ENCODE data around the gene EXOC6. TPM values are rescaled to one million over a fixed set of nuclear protein-coding genes. Genes with fewer than 3 reads are reported as not detected.

EXOC6 gene
- total and polyA plus RNA-seq, 2 of the 13 experiments (the other 11 are each of a cell fraction or from before 2014, with no cell fraction given), result 22.2 to 29.2 TPM

- no peak overlapping the region for H3K9ac ChIP-seq (ENCODE audit: insufficient read depth, low read depth, low read length)
- intact Hi-C loops (cut with micrococcal nuclease; ENCODE audit: unreplicated experiment), result no loop called here
- no peak overlapping the region for H3K4me2 ChIP-seq (ENCODE audit: low read depth, low read length)
- H2AFZ ChIP-seq (ENCODE audit: low read length), result no peak overlapping the region
- H3K4me3 ChIP-seq (replicated peaks in 1 of 3; ENCODE audit: insufficient read depth in 1 of 3, low read depth in 2 of 3, low read length in 3 of 3), result no peak overlapping the region
- BruUV-seq (replicated peaks), result no TSS peak
- 58% methylated on average over 3 of the region's 3 CpGs for WGBS (ENCODE audit: low lambda C conversion rate)
- in situ Hi-C loops (cut with HindIII; ENCODE audit: extremely low pct_ligation_motif_present, low pct_unique_long_range_greater_than_20kb), result no loop called here
- no peaks in the 10 kb centered on the region for H3K79me2 ChIP-seq (ENCODE audit: insufficient read depth, low read length)
- no peaks in the 10 kb centered on the region for H4K20me1 ChIP-seq (ENCODE audit: insufficient read depth, low read length)
- H3K36me3 ChIP-seq (replicated peaks in 1 of 2; ENCODE audit: control insufficient read depth in 1 of 2, insufficient read depth in 2 of 2, low read length in 2 of 2), result no peaks in the 10 kb centered on the region
- no peaks in the 10 kb centered on the region for H3K27me3 ChIP-seq (ENCODE audit: control insufficient read depth in 1 of 2, insufficient read depth in 2 of 2, low read length in 2 of 2)
- no peak overlapping the region for H3K27ac ChIP-seq (ENCODE audit: extremely low read length, insufficient read depth, low read length)
- ATAC-seq (no peak), FAIRE-seq (no peak), DNase-seq (ENCODE audit: low spot score) (no peak)
- TF ChIP-seq CEBPB (IDR thresholded peaks at IDR 0.05; ENCODE audit: borderline replicate concordance, low read depth, low read length) (peak; percentile 86), REXO4 (CRISPR knock-in tag; IDR thresholded peaks at IDR 0.05; ENCODE audit: borderline replicate concordance) (no peak), CHCHD3 (CRISPR knock-in tag; IDR thresholded peaks at IDR 0.05) (no peak), CEBPG (CRISPR knock-in tag; IDR thresholded peaks at IDR 0.05) (peak; percentile 52; the same call in 1 of the 2 replicates)
- H3K4me1 ChIP-seq (ENCODE audit: insufficient read depth, low read length), result no peaks in the 10 kb centered on the region
- H3K9me3 ChIP-seq (ENCODE audit: low read length), result no peaks in the 10 kb centered on the region
- ChIA-PET CTCF (ENCODE audit: low intra/inter-chr PET ratio, low total read pairs) (no interaction called here), POLR2A (no interaction called here)
Observed at GRCh38 chr10:93091960-93092359, 243.6 kb downstream of the EXOC6 start.

- TF ChIP-seq, protein P1, sequence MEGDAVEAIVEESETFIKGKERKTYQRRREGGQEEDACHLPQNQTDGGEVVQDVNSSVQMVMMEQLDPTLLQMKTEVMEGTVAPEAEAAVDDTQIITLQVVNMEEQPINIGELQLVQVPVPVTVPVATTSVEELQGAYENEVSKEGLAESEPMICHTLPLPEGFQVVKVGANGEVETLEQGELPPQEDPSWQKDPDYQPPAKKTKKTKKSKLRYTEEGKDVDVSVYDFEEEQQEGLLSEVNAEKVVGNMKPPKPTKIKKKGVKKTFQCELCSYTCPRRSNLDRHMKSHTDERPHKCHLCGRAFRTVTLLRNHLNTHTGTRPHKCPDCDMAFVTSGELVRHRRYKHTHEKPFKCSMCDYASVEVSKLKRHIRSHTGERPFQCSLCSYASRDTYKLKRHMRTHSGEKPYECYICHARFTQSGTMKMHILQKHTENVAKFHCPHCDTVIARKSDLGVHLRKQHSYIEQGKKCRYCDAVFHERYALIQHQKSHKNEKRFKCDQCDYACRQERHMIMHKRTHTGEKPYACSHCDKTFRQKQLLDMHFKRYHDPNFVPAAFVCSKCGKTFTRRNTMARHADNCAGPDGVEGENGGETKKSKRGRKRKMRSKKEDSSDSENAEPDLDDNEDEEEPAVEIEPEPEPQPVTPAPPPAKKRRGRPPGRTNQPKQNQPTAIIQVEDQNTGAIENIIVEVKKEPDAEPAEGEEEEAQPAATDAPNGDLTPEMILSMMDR (CRISPR knock-in tag; IDR thresholded peaks at IDR 0.05), result peak; percentile 30; the same call in 1 of the 2 replicates
- TF ChIP-seq ZFP90 (CRISPR knock-in tag; IDR thresholded peaks at IDR 0.05; ENCODE audit: borderline replicate concordance) (no peak), ZNF263 (CRISPR knock-in tag; IDR thresholded peaks at IDR 0.05) (0 out of 2 replicates have a peak, but pooled peaks have one; percentile 18)
- FAIRE-seq (no peak), DNase-seq (ENCODE audit: low spot score) (no peak), ATAC-seq (peak; percentile 52; the same call in 1 of the 3 replicates)
- CTCF ChIA-PET (ENCODE audit: low intra/inter-chr PET ratio, low total read pairs), result no interaction called here
- no peak overlapping the region for H3K4me2 ChIP-seq (ENCODE audit: low read depth, low read length)
- no peaks in the 10 kb centered on the region for H3K79me2 ChIP-seq (ENCODE audit: insufficient read depth, low read length)
- H3K36me3 ChIP-seq (replicated peaks in 1 of 2; ENCODE audit: control insufficient read depth in 1 of 2, insufficient read depth in 2 of 2, low read length in 2 of 2), result no peaks in the 10 kb centered on the region
- no peaks in the 10 kb centered on the region for H3K9me3 ChIP-seq (ENCODE audit: low read length)
- no TSS peak for BruUV-seq (replicated peaks)
- H4K20me1 ChIP-seq (ENCODE audit: insufficient read depth, low read length), result no peaks in the 10 kb centered on the region
- POLR2A ChIA-PET, result no interaction called here
- no peak overlapping the region for H3K9ac ChIP-seq (ENCODE audit: insufficient read depth, low read depth, low read length)
- no peaks in the 10 kb centered on the region; a peak in 1 of 5 replicates for H3K27me3 ChIP-seq (ENCODE audit: control insufficient read depth in 1 of 2, insufficient read depth in 2 of 2, low read length in 2 of 2)
- in situ Hi-C loops (cut with HindIII; ENCODE audit: extremely low pct_ligation_motif_present, low pct_unique_long_range_greater_than_20kb), result no loop called here
- no peaks in the 10 kb centered on the region for H3K4me1 ChIP-seq (ENCODE audit: insufficient read depth, low read length)
- no CpG with 5 or more reads among the region's 1 CpG for WGBS (ENCODE audit: low lambda C conversion rate)
- no peak overlapping the region for H2AFZ ChIP-seq (ENCODE audit: low read length)
- intact Hi-C loops (cut with micrococcal nuclease; ENCODE audit: unreplicated experiment), result no loop called here
- no peak overlapping the region for H3K27ac ChIP-seq (ENCODE audit: extremely low read length, insufficient read depth, low read length)
- no peak overlapping the region for H3K4me3 ChIP-seq (replicated peaks in 1 of 3; ENCODE audit: insufficient read depth in 1 of 3, low read depth in 2 of 3, low read length in 3 of 3)
Observed at GRCh38 chr10:93095225-93095624, 246.9 kb downstream of the EXOC6 start.
